ENCODE data around the gene BEST3.
"Not testable (repeated sequence)": the region's sequence is repeated elsewhere in the genome, so short reads cannot be mapped to it uniquely, and the experiment has no call there.

The BEST3 gene

GRCh38 chr12:69688021-69688420 is 11.1 kb downstream of the BEST3 start:
- no peak for DNase-seq (ENCODE audit: low spot score)

- no peak for DNase-seq (ENCODE audit: low spot score)
These were observed 11.7 kb downstream of the BEST3 start for GRCh38 chr12:69687390-69687789.

- no peak for DNase-seq (ENCODE audit: low spot score)
These were observed 12.4 kb downstream of the BEST3 start for GRCh38 chr12:69686731-69687130.

- no peak for DNase-seq (ENCODE audit: low spot score)
These were observed 13.3 kb downstream of the BEST3 start for GRCh38 chr12:69685810-69686209.

- DNase-seq (ENCODE audit: low spot score), result no peak
These were observed 14.6 kb downstream of the BEST3 start for GRCh38 chr12:69684466-69684865.

- no peak for DNase-seq (ENCODE audit: low spot score)
These were observed 16.9 kb downstream of the BEST3 start for GRCh38 chr12:69682110-69682755.

- no peak for DNase-seq (ENCODE audit: low spot score)
These were observed 20.0 kb downstream of the BEST3 start for GRCh38 chr12:69679119-69679518.

- DNase-seq (ENCODE audit: low spot score), result no peak
These were observed 22.7 kb downstream of the BEST3 start for GRCh38 chr12:69676257-69677012.

GRCh38 chr12:69672195-69672594 is 26.9 kb downstream of the BEST3 start:
- no peak for DNase-seq (ENCODE audit: low spot score)

- no peak for DNase-seq (ENCODE audit: low spot score)
These were observed 27.5 kb downstream of the BEST3 start for GRCh38 chr12:69671597-69671996.

GRCh38 chr12:69666798-69667197 is 32.3 kb downstream of the BEST3 start:
- DNase-seq (ENCODE audit: low spot score), result no peak

- DNase-seq (ENCODE audit: low spot score), result not testable (repeated sequence)
These were observed 34.1 kb downstream of the BEST3 start for GRCh38 chr12:69664930-69665377.

GRCh38 chr12:69663726-69664125 is 35.4 kb downstream of the BEST3 start:
- DNase-seq (ENCODE audit: low spot score), result no peak

GRCh38 chr12:69662764-69663163 is 36.3 kb downstream of the BEST3 start:
- DNase-seq (ENCODE audit: low spot score), result no peak

GRCh38 chr12:69661386-69661785 is 37.7 kb downstream of the BEST3 start:
- no peak for DNase-seq (ENCODE audit: low spot score)

- no peak for DNase-seq (ENCODE audit: low spot score)
These were observed 38.8 kb downstream of the BEST3 start for GRCh38 chr12:69660164-69660863.

- no peak for DNase-seq (ENCODE audit: low spot score)
These were observed 40.9 kb downstream of the BEST3 start for GRCh38 chr12:69658203-69658602.

GRCh38 chr12:69657376-69658137 is 41.5 kb downstream of the BEST3 start:
- peak; percentile 64 for DNase-seq (ENCODE audit: low spot score)

- no peak for DNase-seq (ENCODE audit: low spot score)
These were observed 43.3 kb downstream of the BEST3 start for GRCh38 chr12:69655616-69656340.

- DNase-seq (ENCODE audit: low spot score), result no peak
These were observed 45.4 kb downstream of the BEST3 start for GRCh38 chr12:69653703-69654102.

GRCh38 chr12:69651922-69652321 is 47.2 kb downstream of the BEST3 start:
- no peak for DNase-seq (ENCODE audit: low spot score)

- DNase-seq (ENCODE audit: low spot score), result no peak
These were observed 49.6 kb downstream of the BEST3 start for GRCh38 chr12:69649529-69649928.

All from iPS-NIHi11 (cell line).